Pulmonary artery endothelial cell (primary cell): ENCODE measurements around the gene CALHM3. TPM values are rescaled to one million over a fixed set of nuclear protein-coding genes. Genes with fewer than 3 reads are reported as not detected.

Experiments
- DNase-seq: peaks from one replicate; pipeline ENCODE4 v3.0.0-alpha.2; 2011; ENCODE audit warnings: low read depth, low spot score
- total RNA-seq: library from RNA; depleted of rRNA; stranded (reverse); fragments of >200 nt; gene quantifications from 2 replicates; pipeline ENCODE4 v1.2.3, GENCODE V29; 2014

Gene CALHM3
- total RNA-seq, 1 donor from 2014 or later: not detected

DNA sequence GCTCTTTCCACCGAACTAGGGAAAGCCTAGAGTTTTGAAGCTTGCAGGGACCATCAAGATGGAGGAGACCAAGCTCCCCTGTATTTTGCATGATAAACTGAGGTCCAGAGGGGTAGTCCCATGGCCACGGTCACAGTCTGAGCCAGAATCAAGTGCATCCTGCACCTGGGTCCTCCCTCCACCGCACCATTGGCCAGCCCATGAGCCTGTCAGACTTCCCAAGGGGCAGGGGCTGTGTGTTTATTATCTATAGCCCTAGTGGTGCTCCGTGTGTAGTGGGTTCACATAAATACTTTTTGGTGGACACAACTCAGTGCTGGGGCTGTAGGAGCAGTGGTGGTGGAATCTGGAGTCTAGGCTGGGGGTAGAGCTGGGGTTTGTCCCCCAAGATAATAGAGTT is 3.6 kb downstream of the CALHM3 start:
- no peak for DNase-seq

DNA sequence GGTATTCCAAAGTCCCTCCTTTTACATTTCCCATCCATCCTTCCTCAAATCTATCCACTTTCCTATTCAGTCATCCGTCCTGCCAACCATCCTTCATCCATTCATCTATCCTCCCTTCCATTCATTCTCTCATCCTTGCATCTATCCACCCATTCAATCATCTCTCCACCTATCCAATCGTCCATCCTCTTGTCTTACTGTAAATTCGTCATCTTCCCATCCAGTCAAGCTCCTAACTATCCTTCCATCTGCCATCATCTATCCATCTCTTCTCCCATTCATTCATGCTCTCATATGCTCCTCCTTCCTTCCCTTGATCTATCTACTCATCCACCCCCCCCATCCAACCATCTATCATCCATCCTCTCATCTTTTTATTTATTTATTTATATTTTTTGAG is 5.0 kb downstream of the CALHM3 start:
- no peak for DNase-seq

DNA sequence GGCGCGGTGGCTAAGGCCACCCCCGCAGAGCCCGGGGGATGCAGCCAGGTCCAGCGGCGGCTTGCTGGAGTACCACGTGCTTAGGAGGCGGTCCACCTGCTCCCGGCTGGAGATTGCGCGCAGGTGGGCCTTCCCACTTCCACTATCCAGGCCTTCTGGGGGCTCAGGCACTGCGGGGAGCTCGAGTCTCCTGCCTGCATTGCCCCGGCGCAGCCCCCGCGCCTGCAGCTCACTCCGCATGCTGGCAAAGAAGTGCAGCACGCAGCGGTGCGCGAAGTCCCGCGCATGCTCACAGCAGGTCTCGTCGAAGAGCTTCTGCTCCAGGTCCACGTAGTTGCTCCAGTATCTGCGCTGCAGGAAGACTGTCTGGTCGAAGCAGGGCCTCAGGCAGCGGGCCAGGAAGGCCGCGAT is 5.8 kb downstream of the CALHM3 start:
- no peak for DNase-seq

DNA sequence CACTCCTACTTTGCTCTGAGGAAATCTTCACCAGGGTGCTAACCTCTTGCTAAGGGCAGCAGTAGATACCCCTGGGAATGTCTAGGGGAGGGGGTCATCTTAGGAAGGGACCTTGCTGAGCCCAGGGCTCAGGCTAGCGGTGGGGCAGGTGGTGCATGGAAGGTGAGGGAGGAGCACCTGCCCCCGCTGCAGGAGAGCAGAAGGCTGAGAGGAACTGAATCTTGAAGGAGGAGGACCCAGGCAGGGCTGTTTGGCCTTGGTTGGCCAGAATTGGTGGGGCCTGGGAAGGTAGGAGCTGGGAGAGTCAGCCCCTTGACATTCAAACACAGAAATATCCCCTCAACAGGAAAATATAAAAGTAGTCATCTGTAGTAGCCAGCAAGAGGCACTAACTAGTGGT is 7.0 kb downstream of the CALHM3 start:
- no peak for DNase-seq

DNA sequence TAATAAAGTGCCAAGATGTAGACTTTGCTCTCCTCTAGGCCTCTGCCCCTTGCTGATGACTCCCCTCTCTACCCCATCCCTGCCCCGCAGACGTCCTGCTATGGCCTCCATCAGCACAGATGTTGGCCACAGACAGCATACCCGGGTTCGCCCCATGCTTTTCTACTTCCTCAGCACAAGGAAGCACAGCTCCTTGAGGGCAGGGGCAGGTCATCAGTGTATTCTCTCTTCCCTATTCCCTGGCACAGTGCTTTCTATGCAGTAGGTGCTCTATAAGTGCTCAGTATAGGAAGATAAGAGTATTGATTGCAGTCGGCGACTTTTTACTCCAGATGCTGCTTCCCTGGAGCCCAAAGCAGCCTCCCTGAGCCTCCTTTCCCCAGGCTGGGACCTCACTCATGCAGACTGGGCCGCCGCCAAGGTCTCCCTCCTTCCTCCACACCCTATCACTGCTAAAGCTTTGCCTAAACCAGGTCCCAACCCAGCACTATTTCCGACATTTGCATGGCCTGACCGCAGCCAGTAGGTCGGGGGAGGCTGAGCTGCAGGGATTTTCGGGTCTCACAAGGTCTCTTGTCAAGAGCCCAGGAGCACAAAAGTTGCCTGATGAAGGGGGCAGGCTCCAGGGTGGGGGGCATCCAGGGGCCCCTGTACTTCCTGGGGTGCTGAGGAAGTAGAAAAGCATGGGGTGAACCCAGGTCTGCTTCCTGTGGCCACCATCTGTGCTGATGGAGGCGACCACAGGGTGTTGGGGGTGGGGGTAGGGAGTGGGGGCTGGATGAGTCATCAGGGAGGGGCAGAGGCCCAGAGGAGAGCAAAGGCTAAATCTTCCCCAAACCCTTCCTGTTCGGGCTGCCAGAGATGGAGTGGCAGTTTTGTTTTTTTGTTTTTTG is 8.0 kb downstream of the CALHM3 start:
- no peak for DNase-seq

DNA sequence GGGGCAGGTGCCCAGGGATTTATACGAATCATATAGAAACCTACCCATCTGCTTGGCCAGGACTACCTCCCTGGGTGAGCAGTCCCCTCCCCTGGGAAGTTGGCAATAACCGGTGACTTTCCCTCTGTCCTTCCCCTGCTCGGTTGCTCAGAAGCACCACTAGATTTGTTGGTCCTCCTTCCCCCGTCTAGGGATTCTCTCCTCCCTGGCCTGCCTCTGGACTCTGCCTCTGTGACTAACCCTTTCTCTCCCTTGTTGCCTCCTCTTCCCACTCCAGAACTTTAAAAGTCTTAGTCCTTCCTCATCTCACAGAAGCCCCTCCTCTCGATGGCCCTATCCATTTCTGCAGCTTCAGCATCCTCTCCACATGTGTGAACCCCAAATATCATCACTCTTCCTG is 9.8 kb downstream of the CALHM3 start:
- no peak for DNase-seq

DNA sequence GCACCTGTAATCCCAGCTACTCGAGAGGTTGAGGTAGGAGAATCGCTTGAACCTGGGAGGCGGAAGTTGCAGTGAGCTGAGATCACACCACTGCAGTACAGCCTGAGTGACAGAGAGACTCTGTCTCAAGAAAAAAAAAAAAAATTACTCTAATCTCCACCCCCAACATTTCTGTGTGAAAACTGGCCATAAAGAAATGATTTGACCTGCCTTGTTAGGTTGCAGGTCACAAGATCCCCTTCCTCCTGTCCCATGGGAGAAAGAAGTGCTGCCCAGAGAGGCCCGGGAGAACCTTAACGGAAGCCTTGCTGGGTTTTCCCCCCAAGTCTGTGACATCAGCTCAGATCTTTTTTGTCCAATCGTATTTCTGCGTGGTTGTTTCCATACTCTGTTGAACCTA is 11.6 kb downstream of the CALHM3 start:
- DNase-seq: no peak

DNA sequence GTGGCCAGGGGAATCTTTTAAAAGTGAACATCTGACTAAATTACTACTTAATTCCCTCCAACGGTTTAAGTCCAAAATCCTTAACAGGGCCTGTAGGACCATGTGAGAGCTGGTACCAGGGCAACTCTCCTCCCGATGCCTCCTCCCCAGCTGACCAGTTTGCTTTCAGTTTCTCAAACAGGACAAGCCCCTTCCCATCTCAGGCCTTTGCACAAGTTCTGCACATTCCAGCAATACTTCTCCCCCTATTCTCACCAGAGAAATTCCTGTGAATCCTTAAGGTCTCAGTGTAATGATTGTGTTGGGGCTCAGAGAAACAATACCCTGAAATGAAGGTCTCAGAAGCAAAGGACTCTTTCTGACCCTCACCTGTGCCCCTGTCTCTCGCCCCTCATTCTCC is 12.3 kb downstream of the CALHM3 start:
- DNase-seq: no peak

DNA sequence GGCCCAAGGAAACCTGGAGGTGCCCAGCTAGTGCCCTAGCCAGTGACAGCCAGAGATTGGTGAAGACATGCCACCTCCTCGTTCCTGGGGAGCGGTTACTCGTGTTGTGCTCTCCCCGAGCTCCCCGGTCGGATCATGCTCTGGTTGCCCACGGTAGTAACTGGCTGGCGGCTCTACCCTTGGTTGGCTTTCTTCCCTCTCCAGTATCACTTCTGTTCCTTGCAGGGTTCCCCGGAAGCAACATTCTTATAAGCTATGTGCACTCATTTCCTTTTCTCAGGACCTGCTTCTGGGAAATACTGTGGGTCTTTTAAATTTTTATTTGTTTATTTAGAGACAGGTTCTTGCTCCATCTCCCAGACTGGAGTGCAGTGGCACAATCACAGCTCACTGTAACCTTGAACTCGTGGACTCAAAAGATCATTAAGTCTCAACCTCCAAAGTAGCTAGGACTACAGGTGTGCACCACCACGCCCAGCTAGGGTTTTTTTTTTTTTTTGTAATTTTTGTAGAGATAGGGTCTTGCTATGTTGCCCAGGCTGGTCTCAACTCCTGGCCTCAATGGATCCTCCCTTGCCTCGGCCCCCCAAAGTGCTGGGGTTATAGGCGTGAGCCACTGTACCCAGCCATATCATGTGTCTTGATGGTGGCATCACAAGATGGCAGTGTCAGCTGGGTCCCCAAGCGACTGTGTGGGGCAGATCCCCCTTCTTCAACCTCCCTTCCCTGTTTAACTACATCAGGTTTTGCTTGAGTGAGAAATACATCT is 13.4 kb downstream of the CALHM3 start:
- DNase-seq: no peak

DNA sequence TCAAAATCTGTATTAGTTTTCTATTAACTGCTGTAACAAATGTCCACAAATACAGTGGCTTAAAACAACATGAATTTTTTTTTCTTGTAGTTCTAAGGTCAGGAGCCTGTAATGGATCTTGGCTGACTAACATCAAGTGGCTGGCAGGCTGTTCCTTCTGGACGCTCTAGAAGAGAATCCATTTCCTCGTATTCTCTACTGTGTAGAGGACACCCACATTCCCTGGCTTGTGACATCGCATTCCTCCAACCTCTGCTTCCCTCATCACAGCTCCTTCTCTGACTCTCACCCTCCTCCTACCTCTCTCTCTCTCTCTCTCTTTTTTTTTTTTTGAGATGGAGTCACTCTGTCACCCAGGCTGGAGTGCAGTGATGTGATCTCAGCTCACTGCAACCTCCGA is 15.5 kb downstream of the CALHM3 start:
- no peak for DNase-seq

DNA sequence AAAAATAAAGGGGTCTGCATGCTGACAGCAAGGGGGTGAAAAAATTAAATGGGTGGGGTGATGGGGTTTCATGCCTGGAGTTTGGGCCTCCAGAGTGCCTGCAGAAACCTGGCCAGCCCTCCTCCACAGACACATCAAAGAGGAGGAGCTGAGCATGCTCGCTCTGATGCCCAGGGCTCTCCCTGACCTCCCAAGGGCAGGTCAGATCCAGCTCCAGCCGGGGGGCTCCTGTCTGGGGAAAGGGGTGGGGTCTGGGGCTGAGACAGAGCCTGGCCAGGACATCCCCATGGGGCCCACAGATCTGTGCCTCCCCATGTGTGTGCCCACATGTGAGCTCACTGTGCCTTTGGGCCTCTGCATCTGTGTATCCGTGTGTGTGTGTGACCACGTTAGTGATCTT is 19.4 kb downstream of the CALHM3 start:
- DNase-seq: no peak

DNA sequence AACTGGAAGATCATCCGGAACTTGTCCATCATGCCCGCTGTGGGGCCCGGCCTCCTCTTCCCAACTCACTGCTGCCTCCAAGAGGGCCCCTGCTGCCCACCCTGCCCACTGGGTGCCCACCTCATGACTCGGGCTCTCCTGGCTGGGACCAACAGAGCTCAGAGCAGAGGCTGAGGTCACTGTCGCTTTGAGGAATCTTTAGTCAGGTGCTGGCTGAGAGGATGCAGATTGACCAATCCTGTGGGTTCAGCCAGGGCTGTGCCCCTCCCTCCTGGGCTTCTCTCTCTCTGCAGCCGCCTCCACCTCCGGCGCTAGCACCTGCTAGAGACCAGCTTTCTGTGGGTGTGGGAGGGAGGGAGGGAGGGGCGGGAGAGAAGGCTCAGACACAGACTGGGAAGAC is 20.3 kb downstream of the CALHM3 start, which contains the start of gene CALHM1:
Gene CALHM1 (minus strand): TSS at position 181 of the 400 bp plus-strand sequence. CDS start 149 bp downstream, at position 32.
- DNase-seq: no peak

DNA sequence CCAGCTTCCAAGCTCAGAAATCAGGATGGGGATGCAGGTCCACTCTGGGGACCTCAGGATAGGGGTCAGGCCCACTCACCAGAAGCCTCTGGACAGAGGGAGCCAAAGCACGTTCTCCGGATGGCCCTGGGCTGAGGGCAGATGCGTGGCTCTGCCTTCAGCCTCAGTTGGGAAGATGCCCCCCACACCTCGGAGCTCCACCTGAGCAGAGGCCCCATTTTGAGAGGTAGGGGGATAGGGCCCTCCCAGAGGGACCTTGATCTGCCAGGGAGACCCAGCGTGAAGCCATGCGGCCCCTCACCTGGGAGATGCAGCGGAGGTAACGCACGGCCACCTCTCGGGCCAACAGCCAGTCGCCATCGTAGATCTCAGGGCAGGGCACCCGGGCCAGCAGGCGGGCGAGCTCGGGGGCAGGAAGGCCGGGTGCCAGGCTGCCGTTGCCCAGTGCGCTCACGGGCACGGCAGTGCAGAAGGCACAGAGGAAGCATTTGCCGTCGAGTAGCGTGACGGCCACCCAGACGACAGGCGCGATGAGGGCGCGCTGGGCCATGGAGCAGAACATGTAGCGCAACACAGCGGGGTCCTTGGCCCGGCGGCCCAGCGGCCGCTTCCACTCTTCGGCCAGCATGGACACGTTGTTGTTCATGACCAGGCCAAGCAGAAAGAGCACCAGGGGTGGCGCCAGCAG is 21.0 kb downstream of the CALHM3 start:
- no peak for DNase-seq

DNA sequence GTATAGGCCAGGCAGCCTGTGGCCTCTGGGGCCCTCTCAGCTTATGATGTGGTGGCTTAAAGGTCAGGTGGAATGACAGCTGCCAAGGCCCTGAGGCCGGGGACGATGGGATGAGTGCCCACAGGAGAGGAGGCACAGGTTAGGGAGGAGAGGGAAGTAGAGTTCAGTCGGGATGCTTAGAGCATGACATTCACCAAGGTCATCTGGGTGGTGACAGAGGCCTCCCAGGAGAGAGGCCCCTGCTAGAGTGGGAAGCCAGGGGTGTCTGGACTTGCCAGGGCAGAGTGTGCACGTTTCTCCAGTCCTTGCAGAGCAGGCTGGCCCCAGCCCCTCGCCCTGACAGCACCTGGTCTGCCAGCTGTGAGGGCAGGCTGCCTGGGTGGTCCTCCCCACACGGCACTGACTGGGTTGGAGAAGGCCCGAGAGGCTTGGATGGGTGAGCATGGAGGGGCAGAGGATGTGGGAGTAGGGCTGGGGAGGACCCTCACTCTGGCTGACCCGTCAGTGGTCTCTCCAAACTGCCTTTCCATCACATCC is 21.8 kb downstream of the CALHM3 start:
- no peak for DNase-seq

DNA sequence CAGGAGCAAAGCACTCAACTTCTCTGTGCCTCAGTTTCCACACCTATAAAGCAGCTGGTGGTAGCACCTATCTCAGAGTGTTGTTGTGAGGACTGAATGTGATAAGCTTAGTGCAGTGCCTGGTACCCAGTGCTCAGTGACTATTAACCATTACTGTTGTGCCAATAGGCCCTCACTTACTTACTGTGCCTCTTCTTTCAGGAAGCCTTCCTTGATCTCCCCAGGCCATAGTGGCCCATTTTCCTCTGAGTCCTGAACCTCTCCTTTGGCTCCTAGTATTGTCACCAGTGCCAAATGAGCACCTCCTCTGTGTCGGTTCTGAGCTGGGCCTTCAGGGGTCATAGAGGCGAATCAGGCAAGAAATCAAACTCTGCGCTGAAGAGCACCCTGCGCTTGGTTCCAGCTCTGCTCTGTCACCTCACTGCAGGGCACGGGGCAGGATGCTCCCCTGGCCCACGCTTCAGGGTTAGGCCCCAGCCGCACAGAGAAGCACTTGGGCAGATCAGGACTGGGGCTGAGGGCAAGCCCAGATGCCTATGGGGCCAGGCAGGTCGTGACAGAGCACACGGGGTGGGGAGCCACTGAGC is 22.9 kb downstream of the CALHM3 start:
- DNase-seq: no peak

DNA sequence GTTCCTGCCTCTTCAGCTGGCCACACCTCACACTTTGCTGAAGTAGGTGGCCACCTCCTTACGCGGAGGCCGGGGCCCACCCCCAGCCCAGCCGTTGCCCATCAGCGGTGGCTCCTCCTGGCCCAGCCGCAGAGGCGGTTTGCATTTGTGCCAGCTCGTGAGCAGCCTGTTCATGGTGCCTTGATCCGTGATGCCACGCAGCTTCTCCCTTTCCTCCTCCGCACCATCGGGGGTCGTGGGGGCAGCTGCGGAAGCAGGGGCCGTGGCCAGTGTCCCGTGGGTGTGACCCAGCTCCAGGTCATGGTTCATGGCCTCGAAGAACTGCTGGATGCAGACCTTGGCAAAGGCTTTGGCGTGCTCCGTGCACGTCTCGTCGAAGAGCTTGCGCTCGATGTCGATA is 23.8 kb downstream of the CALHM3 start:
- DNase-seq: no peak

DNA sequence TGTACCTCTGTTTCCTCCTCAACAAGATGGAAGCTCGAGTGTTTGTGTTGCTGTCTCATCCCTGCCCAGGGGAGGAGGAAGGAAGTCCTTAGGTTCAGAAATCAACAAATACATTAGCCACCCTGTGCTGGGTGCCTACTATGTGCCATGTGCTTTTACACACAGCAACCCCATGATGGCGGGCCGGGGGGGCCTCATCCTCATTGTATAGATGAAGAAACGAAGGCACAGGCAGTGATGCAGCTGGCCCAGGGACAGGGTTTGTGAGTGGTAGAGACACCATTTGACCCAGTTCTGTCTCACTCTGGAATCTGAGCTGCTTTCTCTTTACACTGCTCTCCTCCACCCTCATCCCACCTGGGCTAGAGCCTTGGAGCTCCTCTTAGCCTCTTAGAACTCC is 25.0 kb downstream of the CALHM3 start:
- no peak for DNase-seq

DNA sequence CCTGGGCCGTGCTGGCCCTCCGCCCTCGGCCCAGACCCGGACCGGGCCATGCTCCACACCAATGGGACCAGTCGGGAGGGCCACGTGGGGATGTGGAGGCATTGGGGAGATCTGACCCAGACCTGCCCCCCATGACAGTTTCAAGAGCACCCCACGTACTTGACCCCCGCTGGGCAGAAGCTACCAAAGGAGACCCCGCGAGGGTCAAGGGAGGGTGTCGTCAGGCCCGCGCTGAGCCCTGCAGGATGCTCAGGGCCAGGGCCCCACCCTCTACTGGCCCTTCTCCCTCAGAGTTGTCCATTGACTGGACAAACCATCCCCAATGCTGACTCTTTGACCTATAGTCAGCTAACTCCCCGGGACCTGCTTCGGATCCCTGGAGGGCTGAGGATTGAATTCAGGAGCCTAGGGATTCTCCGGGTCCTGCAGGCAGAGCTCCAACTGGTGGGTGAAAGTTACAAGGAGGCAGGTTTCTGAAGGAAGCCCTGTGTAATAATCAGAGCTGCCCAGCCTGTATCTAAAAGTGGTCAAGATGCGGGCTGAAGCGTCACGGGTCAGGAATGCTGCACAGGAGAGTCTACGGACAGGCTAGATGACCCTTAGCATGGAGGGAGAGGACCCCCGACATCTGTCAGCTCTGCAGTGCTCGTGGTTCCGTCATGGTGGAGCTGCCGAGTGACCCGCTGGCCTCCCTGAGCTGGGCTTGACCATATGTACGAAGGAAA is 26.4 kb downstream of the CALHM3 start:
- DNase-seq: no peak

DNA sequence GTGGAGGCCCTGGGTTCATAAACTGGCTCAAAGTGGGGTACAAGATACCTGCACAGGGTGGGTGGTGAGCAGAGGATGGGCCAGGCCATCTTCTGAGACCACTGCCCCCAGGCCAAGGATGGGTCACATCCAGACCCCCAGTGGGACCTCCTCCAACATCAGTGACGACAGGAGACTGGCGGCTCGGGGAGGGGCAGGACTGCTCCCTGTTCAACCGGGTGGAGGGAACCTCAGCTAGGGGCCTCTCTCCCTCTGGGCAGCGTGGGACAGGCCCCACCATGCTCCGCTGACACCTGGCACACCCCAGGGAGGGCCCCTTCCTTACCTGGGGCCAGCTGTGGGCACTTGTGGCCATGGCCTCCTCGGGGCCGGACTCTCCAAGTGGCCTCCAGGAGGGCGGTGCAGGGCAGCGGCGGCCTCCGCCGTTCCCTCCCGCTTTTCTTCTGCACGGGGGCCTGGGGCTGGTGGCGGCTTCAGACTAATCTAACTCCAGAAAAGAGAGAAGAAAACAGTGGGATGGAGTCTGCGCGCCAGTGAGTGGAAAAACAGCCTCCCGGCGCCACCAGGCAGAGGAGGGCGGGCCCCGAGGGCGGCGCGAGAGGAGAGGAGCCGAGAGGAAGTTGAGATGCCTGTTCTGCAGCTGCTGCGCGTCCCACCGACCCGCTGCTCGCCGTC is 27.1 kb downstream of the CALHM3 start, which contains the start of gene CALHM2:
Gene CALHM2 (minus strand): TSS at position 540 of the 675 bp plus-strand sequence. CDS start 2,429 bp downstream, outside the sequence.
- no peak for DNase-seq
